K562 (cell line): ENCODE measurements around the gene COL6A2.

ENCODE experiments used
- AFF4 ChIP-seq: sonication (generic); formaldehyde crosslinking; IDR thresholded peaks from 2 replicates; pipeline ENCODE4 v1.8.0; 2023; ENCODE audit warnings: mild to moderate bottlenecking, missing genetic modification reagents
- BACH1 ChIP-seq: fragments of 200-800 bp; sonication (Bioruptor generic); IDR thresholded peaks from 2 replicates; pipeline ENCODE4 v1.6.1; 2016; ENCODE audit warnings: missing genetic modification characterization, missing compliant biosample characterization
- ELF1 ChIP-seq: fragments of 200-800 bp; sonication (Bioruptor generic); IDR thresholded peaks from 2 replicates; pipeline ENCODE4 v1.6.1; 2016; ENCODE audit warnings: missing genetic modification characterization, missing compliant biosample characterization
- JUNB ChIP-seq: fragments of 450-650 bp; formaldehyde crosslinking; conservative IDR thresholded peaks from 2 replicates; pipeline ENCODE4 v1.4.0; 2020; ENCODE audit warnings: mild to moderate bottlenecking
- NFE2 ChIP-seq: IDR thresholded peaks from 2 replicates; pipeline ENCODE4 v1.6.1; 2014; ENCODE audit warnings: antibody characterized with exemption, low read depth
- RBBP5 ChIP-seq: fragments of 200-600 bp; sonication (generic); IDR thresholded peaks from 2 replicates; pipeline ENCODE4 v1.6.1; 2012; ENCODE audit warnings: borderline replicate concordance, mild to moderate bottlenecking, low read length, control low read depth, inconsistent platforms; ENCODE audit not compliant: insufficient read depth, poor library complexity, severe bottlenecking
- SAFB ChIP-seq: fragments of 200-400 bp; formaldehyde crosslinking; IDR thresholded peaks from 2 replicates; pipeline ENCODE4 v1.6.1; 2017; ENCODE audit warnings: low read depth, low read length, borderline replicate concordance
- SNRNP70 ChIP-seq: fragments of 200-400 bp; formaldehyde crosslinking; optimal IDR thresholded peaks from 2 replicates; pipeline ENCODE3; 2017; ENCODE audit warnings: low read depth, low read length
- TF ChIP-seq, protein P1 (sequence below): fragments of 450-650 bp; IDR thresholded peaks from 2 replicates; pipeline ENCODE4 v1.6.1; 2018; ENCODE audit not compliant: partially characterized antibody
- TF ChIP-seq, protein P2 (sequence below), 3 experiments: IDR thresholded peaks in 2 of 3; conservative IDR thresholded peaks in 1 of 3; 2 replicates each; pipeline ENCODE4 v1.5.1; 2011 to 2012; ENCODE audit warnings: low read length in 3 of 3, mild to moderate bottlenecking in 3 of 3, control low read depth in 2 of 3, improper control_type of control experiment in 1 of 3, inconsistent platforms in 1 of 3, low read depth in 1 of 3, mixed read lengths in 1 of 3, moderate library complexity in 1 of 3; ENCODE audit not compliant: insufficient read depth in 2 of 3
- TF ChIP-seq, protein P3 (sequence below): sonication (generic); formaldehyde crosslinking; IDR thresholded peaks from 2 replicates; pipeline ENCODE4 v1.8.0; 2022; ENCODE audit warnings: mild to moderate bottlenecking, missing genetic modification reagents, borderline replicate concordance
- TF ChIP-seq, protein P4 (sequence below): fragments of 450-650 bp; IDR thresholded peaks from 2 replicates; pipeline ENCODE4 v1.6.1; 2016; ENCODE audit warnings: mild to moderate bottlenecking
- TF ChIP-seq, protein P5 (sequence below): fragments of 450-650 bp; IDR thresholded peaks from 2 replicates; pipeline ENCODE4 v1.6.1; 2016; ENCODE audit warnings: missing biosample characterization, missing genetic modification characterization

GRCh38 chr21:46061518-46061917 is 36.4 kb upstream of the COL6A2 start:
- TF ChIP-seq, protein P1, sequence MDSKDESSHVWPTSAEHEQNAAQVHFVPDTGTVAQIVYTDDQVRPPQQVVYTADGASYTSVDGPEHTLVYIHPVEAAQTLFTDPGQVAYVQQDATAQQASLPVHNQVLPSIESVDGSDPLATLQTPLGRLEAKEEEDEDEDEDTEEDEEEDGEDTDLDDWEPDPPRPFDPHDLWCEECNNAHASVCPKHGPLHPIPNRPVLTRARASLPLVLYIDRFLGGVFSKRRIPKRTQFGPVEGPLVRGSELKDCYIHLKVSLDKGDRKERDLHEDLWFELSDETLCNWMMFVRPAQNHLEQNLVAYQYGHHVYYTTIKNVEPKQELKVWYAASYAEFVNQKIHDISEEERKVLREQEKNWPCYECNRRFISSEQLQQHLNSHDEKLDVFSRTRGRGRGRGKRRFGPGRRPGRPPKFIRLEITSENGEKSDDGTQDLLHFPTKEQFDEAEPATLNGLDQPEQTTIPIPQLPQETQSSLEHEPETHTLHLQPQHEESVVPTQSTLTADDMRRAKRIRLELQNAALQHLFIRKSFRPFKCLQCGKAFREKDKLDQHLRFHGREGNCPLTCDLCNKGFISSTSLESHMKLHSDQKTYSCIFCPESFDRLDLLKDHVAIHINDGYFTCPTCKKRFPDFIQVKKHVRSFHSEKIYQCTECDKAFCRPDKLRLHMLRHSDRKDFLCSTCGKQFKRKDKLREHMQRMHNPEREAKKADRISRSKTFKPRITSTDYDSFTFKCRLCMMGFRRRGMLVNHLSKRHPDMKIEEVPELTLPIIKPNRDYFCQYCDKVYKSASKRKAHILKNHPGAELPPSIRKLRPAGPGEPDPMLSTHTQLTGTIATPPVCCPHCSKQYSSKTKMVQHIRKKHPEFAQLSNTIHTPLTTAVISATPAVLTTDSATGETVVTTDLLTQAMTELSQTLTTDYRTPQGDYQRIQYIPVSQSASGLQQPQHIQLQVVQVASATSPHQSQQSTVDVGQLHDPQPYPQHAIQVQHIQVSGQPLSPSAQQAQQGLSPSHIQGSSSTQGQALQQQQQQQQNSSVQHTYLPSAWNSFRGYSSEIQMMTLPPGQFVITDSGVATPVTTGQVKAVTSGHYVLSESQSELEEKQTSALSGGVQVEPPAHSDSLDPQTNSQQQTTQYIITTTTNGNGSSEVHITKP, result no peak
- TF ChIP-seq SNRNP70, result no peak
- TF ChIP-seq, protein P2, sequence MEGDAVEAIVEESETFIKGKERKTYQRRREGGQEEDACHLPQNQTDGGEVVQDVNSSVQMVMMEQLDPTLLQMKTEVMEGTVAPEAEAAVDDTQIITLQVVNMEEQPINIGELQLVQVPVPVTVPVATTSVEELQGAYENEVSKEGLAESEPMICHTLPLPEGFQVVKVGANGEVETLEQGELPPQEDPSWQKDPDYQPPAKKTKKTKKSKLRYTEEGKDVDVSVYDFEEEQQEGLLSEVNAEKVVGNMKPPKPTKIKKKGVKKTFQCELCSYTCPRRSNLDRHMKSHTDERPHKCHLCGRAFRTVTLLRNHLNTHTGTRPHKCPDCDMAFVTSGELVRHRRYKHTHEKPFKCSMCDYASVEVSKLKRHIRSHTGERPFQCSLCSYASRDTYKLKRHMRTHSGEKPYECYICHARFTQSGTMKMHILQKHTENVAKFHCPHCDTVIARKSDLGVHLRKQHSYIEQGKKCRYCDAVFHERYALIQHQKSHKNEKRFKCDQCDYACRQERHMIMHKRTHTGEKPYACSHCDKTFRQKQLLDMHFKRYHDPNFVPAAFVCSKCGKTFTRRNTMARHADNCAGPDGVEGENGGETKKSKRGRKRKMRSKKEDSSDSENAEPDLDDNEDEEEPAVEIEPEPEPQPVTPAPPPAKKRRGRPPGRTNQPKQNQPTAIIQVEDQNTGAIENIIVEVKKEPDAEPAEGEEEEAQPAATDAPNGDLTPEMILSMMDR (IDR thresholded peaks at IDR 0.05 in 2 of 3, conservative IDR thresholded peaks at IDR 0.05 in 1 of 3; ENCODE audit: insufficient read depth in 2 of 3, low read depth in 1 of 3, low read length in 3 of 3), result no peak
- no peak for TF ChIP-seq SAFB
- no peak for TF ChIP-seq BACH1
- TF ChIP-seq AFF4 (CRISPR knock-in tag), result no peak
- TF ChIP-seq RBBP5, result no peak
- TF ChIP-seq, protein P3, sequence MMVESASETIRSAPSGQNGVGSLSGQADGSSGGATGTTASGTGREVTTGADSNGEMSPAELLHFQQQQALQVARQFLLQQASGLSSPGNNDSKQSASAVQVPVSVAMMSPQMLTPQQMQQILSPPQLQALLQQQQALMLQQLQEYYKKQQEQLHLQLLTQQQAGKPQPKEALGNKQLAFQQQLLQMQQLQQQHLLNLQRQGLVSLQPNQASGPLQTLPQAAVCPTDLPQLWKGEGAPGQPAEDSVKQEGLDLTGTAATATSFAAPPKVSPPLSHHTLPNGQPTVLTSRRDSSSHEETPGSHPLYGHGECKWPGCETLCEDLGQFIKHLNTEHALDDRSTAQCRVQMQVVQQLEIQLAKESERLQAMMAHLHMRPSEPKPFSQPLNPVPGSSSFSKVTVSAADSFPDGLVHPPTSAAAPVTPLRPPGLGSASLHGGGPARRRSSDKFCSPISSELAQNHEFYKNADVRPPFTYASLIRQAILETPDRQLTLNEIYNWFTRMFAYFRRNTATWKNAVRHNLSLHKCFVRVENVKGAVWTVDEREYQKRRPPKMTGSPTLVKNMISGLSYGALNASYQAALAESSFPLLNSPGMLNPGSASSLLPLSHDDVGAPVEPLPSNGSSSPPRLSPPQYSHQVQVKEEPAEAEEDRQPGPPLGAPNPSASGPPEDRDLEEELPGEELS (CRISPR knock-in tag), result no peak
- TF ChIP-seq, protein P4, sequence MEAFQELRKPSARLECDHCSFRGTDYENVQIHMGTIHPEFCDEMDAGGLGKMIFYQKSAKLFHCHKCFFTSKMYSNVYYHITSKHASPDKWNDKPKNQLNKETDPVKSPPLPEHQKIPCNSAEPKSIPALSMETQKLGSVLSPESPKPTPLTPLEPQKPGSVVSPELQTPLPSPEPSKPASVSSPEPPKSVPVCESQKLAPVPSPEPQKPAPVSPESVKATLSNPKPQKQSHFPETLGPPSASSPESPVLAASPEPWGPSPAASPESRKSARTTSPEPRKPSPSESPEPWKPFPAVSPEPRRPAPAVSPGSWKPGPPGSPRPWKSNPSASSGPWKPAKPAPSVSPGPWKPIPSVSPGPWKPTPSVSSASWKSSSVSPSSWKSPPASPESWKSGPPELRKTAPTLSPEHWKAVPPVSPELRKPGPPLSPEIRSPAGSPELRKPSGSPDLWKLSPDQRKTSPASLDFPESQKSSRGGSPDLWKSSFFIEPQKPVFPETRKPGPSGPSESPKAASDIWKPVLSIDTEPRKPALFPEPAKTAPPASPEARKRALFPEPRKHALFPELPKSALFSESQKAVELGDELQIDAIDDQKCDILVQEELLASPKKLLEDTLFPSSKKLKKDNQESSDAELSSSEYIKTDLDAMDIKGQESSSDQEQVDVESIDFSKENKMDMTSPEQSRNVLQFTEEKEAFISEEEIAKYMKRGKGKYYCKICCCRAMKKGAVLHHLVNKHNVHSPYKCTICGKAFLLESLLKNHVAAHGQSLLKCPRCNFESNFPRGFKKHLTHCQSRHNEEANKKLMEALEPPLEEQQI, result no peak
- no peak for TF ChIP-seq JUNB (CRISPR knock-in tag)
- TF ChIP-seq, protein P5, sequence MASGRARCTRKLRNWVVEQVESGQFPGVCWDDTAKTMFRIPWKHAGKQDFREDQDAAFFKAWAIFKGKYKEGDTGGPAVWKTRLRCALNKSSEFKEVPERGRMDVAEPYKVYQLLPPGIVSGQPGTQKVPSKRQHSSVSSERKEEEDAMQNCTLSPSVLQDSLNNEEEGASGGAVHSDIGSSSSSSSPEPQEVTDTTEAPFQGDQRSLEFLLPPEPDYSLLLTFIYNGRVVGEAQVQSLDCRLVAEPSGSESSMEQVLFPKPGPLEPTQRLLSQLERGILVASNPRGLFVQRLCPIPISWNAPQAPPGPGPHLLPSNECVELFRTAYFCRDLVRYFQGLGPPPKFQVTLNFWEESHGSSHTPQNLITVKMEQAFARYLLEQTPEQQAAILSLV (tag), result no peak
- TF ChIP-seq NFE2, result no peak
- no peak for TF ChIP-seq ELF1
